BE2C (cell line): ENCODE data around the gene CTRB2.

Source experiments
- DNase-seq: peaks from one replicate; pipeline ENCODE4 v3.0.0-alpha.2; 2020
- H3K27me3 ChIP-seq: fragments of 250-450 bp; sonication (Bioruptor Pico); 2 replicates; pipeline ENCODE4 v1.5.1; 2020; ENCODE audit warnings: mild to moderate bottlenecking
- H3K36me3 ChIP-seq: fragments of 250-450 bp; sonication (Bioruptor Pico); 2 replicates; pipeline ENCODE4 v1.5.1; 2020; ENCODE audit warnings: mild to moderate bottlenecking
- H3K4me1 ChIP-seq: fragments of 250-450 bp; sonication (Bioruptor Pico); 2 replicates; pipeline ENCODE4 v1.5.1; 2020
- H3K4me3 ChIP-seq: 2 replicates; pipeline ENCODE4 v1.5.1; 2011; ENCODE audit warnings: low read depth, low read length
- H3K9me3 ChIP-seq: fragments of 250-450 bp; sonication (Bioruptor Pico); 2 replicates; pipeline ENCODE4 v1.5.1; 2020
- TF ChIP-seq, protein P1 (sequence below): IDR thresholded peaks from 2 replicates; pipeline ENCODE4 v1.5.1; 2012; ENCODE audit warnings: mild to moderate bottlenecking, low read depth, low read length

The CTRB2 gene

DNA sequence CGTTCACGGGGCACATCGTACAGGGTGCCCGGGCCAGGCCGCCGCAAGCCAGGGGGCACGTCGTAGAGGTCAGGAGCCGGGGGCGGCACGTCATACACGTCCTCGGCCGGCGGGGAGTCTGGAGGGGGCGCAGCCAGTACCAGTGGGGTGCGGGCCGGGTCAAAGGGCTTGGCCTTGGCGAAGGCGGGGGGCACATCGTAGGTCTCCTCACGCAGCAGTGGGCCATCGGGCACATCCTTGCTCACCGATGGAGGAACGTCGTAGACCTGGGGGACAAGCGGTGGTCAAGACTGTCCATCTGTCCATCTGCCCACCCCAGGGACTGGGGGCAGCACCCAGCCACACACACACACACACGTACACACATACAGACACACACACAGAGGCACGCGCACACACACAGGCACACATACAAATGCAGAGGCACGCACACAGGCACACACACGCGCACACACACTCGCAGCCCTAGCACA lies 28.8 kb upstream of the CTRB2 start:
- Histone ChIP-seq H3K36me3 (peaks cover 33% of the 10 kb centered on the region), H3K27me3 (no peaks in the 10 kb centered on the region), H3K9me3 (no peaks in the 10 kb centered on the region), H3K4me1 (peaks cover 18% of the 10 kb centered on the region), H3K4me3 (no peak overlapping the region)
- TF ChIP-seq, protein P1, sequence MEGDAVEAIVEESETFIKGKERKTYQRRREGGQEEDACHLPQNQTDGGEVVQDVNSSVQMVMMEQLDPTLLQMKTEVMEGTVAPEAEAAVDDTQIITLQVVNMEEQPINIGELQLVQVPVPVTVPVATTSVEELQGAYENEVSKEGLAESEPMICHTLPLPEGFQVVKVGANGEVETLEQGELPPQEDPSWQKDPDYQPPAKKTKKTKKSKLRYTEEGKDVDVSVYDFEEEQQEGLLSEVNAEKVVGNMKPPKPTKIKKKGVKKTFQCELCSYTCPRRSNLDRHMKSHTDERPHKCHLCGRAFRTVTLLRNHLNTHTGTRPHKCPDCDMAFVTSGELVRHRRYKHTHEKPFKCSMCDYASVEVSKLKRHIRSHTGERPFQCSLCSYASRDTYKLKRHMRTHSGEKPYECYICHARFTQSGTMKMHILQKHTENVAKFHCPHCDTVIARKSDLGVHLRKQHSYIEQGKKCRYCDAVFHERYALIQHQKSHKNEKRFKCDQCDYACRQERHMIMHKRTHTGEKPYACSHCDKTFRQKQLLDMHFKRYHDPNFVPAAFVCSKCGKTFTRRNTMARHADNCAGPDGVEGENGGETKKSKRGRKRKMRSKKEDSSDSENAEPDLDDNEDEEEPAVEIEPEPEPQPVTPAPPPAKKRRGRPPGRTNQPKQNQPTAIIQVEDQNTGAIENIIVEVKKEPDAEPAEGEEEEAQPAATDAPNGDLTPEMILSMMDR = no peak
- DNase-seq = no peak

DNA sequence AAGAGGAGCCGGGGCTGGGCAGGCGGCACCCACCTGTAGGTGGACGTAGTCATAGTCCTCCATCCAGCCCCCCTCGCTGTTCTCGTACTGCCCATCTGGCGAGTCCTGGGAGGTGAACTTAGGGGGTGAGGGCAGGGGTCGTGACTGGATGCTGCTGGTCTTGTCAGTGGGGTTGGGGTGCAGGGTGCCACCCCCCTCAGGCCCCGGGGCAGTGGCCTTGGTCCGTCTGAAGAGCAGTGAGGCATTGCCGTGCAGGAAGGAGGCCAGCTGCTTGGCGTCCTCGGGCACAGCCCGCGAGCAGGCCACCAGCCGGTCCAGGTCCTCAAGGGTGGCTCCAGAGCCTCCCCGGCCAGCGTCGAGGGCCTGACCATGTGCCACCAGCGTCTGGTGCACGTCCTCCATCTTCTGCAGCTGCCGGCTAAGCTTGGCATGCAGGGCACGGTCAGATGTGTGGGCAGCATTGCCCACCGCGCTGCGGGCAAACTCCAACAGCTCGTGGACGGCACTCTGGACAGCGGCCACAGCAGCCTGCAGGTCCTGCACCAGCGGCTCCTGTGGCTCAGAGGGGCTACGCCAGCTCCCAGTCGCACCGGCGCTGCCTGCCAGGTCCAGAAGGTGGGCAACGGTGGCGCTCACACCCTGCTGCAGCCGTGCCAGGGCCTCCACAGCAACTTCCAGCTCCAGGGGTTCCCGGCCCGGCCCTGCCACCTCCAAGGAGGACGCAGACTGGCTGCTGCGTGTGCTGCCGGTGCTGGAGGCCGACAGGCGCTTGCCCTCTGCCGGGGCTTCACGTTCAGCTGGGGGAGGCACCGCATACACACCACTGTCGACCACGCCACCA lies 28.1 kb upstream of the CTRB2 start:
- Histone ChIP-seq H3K9me3 (no peaks in the 10 kb centered on the region), H3K4me1 (peaks cover 18% of the 10 kb centered on the region)
- no peak for DNase-seq

DNA sequence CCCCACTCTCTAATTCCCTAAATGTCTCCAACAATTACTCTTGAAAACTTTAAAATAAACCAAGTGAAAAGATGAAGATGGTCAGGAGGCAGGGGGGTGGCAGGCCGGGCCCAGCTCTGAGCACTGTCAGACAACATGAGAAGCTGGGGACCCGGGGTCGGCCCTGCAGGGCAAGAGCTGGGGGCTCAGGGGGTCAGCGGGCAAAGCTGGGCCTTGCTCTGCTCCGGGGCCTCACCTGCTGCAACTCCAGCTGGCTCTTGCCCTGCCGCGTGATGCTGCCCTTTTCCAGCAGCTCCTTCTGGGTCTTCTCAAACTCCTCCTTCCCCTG lies 26.6 kb upstream of the CTRB2 start:
- TF ChIP-seq, protein P1 = no peak
- Histone ChIP-seq H3K36me3 (peaks cover 46% of the 10 kb centered on the region), H3K27me3 (no peaks in the 10 kb centered on the region), H3K4me3 (no peak overlapping the region), H3K4me1 (peaks cover 9% of the 10 kb centered on the region), H3K9me3 (no peaks in the 10 kb centered on the region)
- DNase-seq = no peak

More for the DNA sequence above, 28.1 kb upstream of the CTRB2 start:
- Histone ChIP-seq H3K4me3 (no peak overlapping the region), H3K36me3 (peaks cover 34% of the 10 kb centered on the region), H3K27me3 (no peaks in the 10 kb centered on the region)
- TF ChIP-seq, protein P1 = no peak

DNA sequence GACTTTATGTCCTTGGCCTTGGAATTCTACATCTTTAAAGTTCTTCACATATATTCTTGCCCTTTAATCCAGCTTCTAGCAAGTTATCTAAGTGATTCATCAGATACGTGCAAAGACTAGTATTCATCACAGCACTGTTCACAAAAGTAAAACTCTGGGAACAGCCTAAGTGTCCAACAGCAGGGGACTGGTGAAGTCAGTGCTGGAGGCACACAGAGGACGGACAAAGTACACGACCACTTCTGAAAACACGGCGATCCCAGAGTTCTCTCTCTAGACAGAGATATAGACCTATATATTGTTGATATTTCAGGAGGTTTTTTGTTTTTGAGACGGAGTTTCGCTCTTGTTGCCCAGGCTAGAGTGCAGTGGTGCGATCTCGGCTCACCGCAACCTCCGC lies 24.6 kb upstream of the CTRB2 start:
- Histone ChIP-seq H3K4me3 (no peak overlapping the region), H3K9me3 (no peaks in the 10 kb centered on the region), H3K36me3 (peaks cover 43% of the 10 kb centered on the region), H3K27me3 (no peaks in the 10 kb centered on the region), H3K4me1 (peaks cover 5% of the 10 kb centered on the region)
- DNase-seq = no peak
- TF ChIP-seq, protein P1 = no peak

DNA sequence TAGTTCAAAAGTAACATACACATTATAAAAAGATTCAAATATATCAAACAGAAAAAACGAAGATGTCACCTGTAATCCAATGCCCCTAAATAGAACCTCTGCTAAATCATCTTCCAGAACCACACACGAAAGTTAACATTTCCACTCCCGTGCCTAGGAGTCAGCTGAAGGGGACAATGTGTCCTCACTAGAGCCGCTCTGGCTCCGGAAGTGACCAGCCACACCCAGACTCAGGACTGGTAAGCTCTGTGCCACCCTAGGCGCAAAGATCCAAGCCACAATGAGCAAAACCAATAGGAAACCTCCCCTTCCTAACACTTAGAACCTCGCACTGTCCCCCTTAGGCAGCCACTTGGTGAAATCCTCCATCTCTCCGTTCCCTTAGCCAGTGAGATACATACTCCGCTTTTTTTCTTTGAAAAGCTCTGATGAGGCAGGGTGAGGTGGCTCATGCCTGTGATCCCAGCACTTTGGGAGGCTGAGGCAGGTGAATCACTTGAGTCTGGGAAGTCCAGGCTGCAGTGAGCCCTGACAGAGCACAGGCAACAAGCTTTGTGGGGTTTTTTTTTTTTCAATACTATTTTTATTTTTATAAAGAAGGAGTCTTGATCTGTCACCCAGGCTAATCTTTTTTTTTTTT lies 23.6 kb upstream of the CTRB2 start:
- Histone ChIP-seq H3K4me3 (no peak overlapping the region), H3K4me1 (peaks cover 5% of the 10 kb centered on the region), H3K36me3 (peaks cover 41% of the 10 kb centered on the region), H3K9me3 (no peaks in the 10 kb centered on the region), H3K27me3 (no peaks in the 10 kb centered on the region)
- DNase-seq = no peak
- TF ChIP-seq, protein P1 = no peak
